Tibial nerve (tissue), 4 donors: Measurements from ENCODE around the gene CHN1. TPM values are rescaled to one million over a fixed set of nuclear protein-coding genes. Genes with fewer than 3 reads are reported as not detected.

Experiments used
- DNase-seq, 2 donors: peaks; one replicate each; pipeline ENCODE4 v3.0.0-alpha.2; 2019; ENCODE audit warnings: low spot score in 2 of 2
- H3K27ac ChIP-seq, 4 donors: fragments of 200-600 bp; sonication (generic) in 3 of 4; one replicate each; pipeline ENCODE4 v1.5.1; 2017 to 2019; ENCODE audit warnings: mild to moderate bottlenecking in 1 of 4
- H3K27me3 ChIP-seq, 2 donors: fragments of 200-600 bp; sonication (generic) in 1 of 2; one replicate each; pipeline versions ENCODE4 v1.5.1 to v1.6.0; 2017 to 2019
- H3K36me3 ChIP-seq, 3 donors: fragments of 200-600 bp; sonication (generic); one replicate each; pipeline ENCODE4 v1.5.1; 2018 to 2019
- H3K4me1 ChIP-seq, 4 donors: fragments of 200-600 bp; sonication (generic) in 3 of 4; one replicate each; pipeline ENCODE4 v1.5.1; 2017 to 2019
- H3K4me3 ChIP-seq, 4 donors: fragments of 200-600 bp; sonication (generic) in 3 of 4; one replicate each; pipeline ENCODE4 v1.5.1; 2017 to 2019; ENCODE audit warnings: mild to moderate bottlenecking in 1 of 4, moderate library complexity in 1 of 4
- H3K9me3 ChIP-seq, 4 donors: fragments of 200-600 bp; sonication (generic) in 3 of 4; one replicate each; pipeline ENCODE4 v1.5.1; 2017 to 2019
- CTCF ChIP-seq, 5 experiments: fragments of 200-600 bp in 3 of 5; fragments of 450-650 bp in 2 of 5; sonication (generic) in 3 of 5; IDR thresholded peaks; one replicate each; pipeline ENCODE4 v1.5.1; 2016 to 2019; ENCODE audit warnings: antibody characterized with exemption in 5 of 5, mild to moderate bottlenecking in 3 of 5, moderate library complexity in 2 of 5
- EP300 ChIP-seq, 2 donors: sonication (generic); formaldehyde crosslinking; IDR thresholded peaks; one replicate each; pipeline ENCODE4 v1.6.1; 2017; ENCODE audit warnings: antibody characterized with exemption in 2 of 2, mild to moderate bottlenecking in 1 of 2
- POLR2A ChIP-seq, 2 donors: fragments of 450-650 bp; IDR thresholded peaks; one replicate each; pipeline ENCODE4 v1.6.1; 2017; ENCODE audit warnings: antibody characterized with exemption in 2 of 2, mild to moderate bottlenecking in 2 of 2, moderate library complexity in 2 of 2
- WGBS, 2 donors: methylation state at CpG; one replicate each; pipeline ENCODE4 v1.1.5; 2018; 5-methylcytosine and 5-hydroxymethylcytosine counted together
- total RNA-seq, 4 donors: library from RNA; depleted of rRNA; stranded (reverse); fragments of >200 nt; gene quantifications; one replicate each; pipeline ENCODE4 v1.1.0, GENCODE V29; 2016

The CHN1 gene
- total RNA-seq, 4 donors from 2014 or later = 17.3 to 27.2 (median 23.8) TPM

GRCh38 chr2:174877751-174878150, 127.4 kb downstream of the CHN1 start:
- no peaks in the 10 kb centered on the region for H3K36me3 ChIP-seq
- H3K27ac ChIP-seq = no peak overlapping the region
- H3K4me3 ChIP-seq = no peak overlapping the region
- peaks cover 0 to 23% (median 0%) of the 10 kb centered on the region in 4 donors for H3K4me1 ChIP-seq
- no peaks in the 10 kb centered on the region for H3K9me3 ChIP-seq
- 87 to 89% methylated on average over 5 of the region's 5 CpGs for WGBS, 2 donors
- no peaks in the 10 kb centered on the region for H3K27me3 ChIP-seq
- no peak for DNase-seq
- TF ChIP-seq EP300 (IDR thresholded peaks at IDR 0.05) (no peak), CTCF (IDR thresholded peaks at IDR 0.05) (no peak), POLR2A (IDR thresholded peaks at IDR 0.05) (no peak)

- no peaks in the 10 kb centered on the region for H3K27me3 ChIP-seq
- 89 to 97% methylated on average over 1 of the region's 1 CpG for WGBS, 2 donors
- H3K27ac ChIP-seq = no peak overlapping the region
- DNase-seq = no peak
- TF ChIP-seq POLR2A (IDR thresholded peaks at IDR 0.05) (no peak), EP300 (IDR thresholded peaks at IDR 0.05) (no peak), CTCF (IDR thresholded peaks at IDR 0.05) (no peak)
- H3K4me3 ChIP-seq = no peak overlapping the region
- no peaks in the 10 kb centered on the region for H3K36me3 ChIP-seq
- H3K9me3 ChIP-seq = no peaks in the 10 kb centered on the region
- peaks cover 0 to 24% (median 0%) of the 10 kb centered on the region in 4 donors for H3K4me1 ChIP-seq
Measured at GRCh38 chr2:174877301-174877700, 127.9 kb downstream of the CHN1 start.

GRCh38 chr2:174874085-174874484, 131.1 kb downstream of the CHN1 start:
- no peak for TF ChIP-seq CTCF (IDR thresholded peaks at IDR 0.05)
- no peak for TF ChIP-seq EP300 (IDR thresholded peaks at IDR 0.05)
- TF ChIP-seq POLR2A (IDR thresholded peaks at IDR 0.05) = no peak
- Histone ChIP-seq H3K4me3 (no peak overlapping the region), H3K9me3 (no peaks in the 10 kb centered on the region), H3K27ac (no peak overlapping the region), H3K27me3 (no peaks in the 10 kb centered on the region), H3K4me1 (peaks cover 0 to 22% (median 0%) of the 10 kb centered on the region in 4 donors), H3K36me3 (no peaks in the 10 kb centered on the region)
- DNase-seq = no peak
- WGBS, 2 donors = 0 to 33% methylated on average over 1 of the region's 1 CpG

- Histone ChIP-seq H3K4me1 (peaks cover 0 to 18% (median 0%) of the 10 kb centered on the region in 4 donors), H3K4me3 (no peak overlapping the region), H3K9me3 (no peaks in the 10 kb centered on the region), H3K27ac (no peak overlapping the region), H3K36me3 (no peaks in the 10 kb centered on the region), H3K27me3 (no peaks in the 10 kb centered on the region)
- TF ChIP-seq POLR2A (IDR thresholded peaks at IDR 0.05) (no peak), EP300 (IDR thresholded peaks at IDR 0.05) (no peak), CTCF (IDR thresholded peaks at IDR 0.05) (no peak)
- no peak for DNase-seq
Measured at GRCh38 chr2:174873471-174873870, 131.7 kb downstream of the CHN1 start.

GRCh38 chr2:174870787-174871186, 134.4 kb downstream of the CHN1 start:
- Histone ChIP-seq H3K27me3 (no peaks in the 10 kb centered on the region), H3K27ac (peak overlapping the region in 1 of 4 donors; percentile 14), H3K4me1 (peaks cover 0 to 18% (median 0%) of the 10 kb centered on the region in 4 donors), H3K9me3 (no peaks in the 10 kb centered on the region), H3K4me3 (no peak overlapping the region), H3K36me3 (no peaks in the 10 kb centered on the region)
- DNase-seq = no peak
- TF ChIP-seq CTCF (IDR thresholded peaks at IDR 0.05) (no peak), EP300 (IDR thresholded peaks at IDR 0.05) (no peak), POLR2A (IDR thresholded peaks at IDR 0.05) (no peak)
- 33 to 55% methylated on average over 1 of the region's 1 CpG for WGBS, 2 donors
